Fibroblast of lung (primary cell): ENCODE measurements around the gene ANKRD36C.
"Not testable (repeated sequence)": the region's sequence is repeated elsewhere in the genome, so short reads cannot be mapped to it uniquely, and the experiment has no call there.

Experiments
- EZH2 ChIP-seq: IDR thresholded peaks from 2 replicates; pipeline ENCODE4 v1.5.1; 2012; ENCODE audit warnings: low read length, control low read depth, mild to moderate bottlenecking; ENCODE audit errors: missing control alignments
- TF ChIP-seq, protein P1 (sequence below), 2 donors: IDR thresholded peaks in 1 of 2; conservative IDR thresholded peaks in 1 of 2; 1 replicate in 1 of 2; 2 replicates in 1 of 2; pipeline ENCODE4 v1.5.1; 2011 to 2012; ENCODE audit warnings: low read length in 2 of 2, control low read depth in 1 of 2, inconsistent platforms in 1 of 2, low read depth in 1 of 2, mild to moderate bottlenecking in 1 of 2

DNA sequence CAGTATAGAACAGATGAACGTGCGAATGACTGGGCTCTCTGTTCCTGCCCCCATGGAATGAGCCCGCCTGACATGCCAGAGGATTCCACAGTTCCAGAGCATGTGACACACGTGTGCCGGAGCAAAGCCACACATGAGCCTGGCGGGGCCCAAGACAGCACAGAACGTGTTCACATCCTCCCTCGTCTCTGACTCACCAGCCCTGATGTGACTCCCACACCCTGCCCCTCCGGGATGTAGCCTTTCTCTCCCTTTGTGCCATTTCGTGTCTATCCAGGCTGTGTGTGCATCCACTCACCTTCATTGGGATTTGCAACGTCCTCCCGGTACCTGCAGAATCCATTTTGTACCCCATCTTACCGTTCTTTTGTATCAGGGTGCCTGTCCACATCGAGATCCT, 43.9 kb upstream of the ANKRD36C start:
- TF ChIP-seq, protein P1, sequence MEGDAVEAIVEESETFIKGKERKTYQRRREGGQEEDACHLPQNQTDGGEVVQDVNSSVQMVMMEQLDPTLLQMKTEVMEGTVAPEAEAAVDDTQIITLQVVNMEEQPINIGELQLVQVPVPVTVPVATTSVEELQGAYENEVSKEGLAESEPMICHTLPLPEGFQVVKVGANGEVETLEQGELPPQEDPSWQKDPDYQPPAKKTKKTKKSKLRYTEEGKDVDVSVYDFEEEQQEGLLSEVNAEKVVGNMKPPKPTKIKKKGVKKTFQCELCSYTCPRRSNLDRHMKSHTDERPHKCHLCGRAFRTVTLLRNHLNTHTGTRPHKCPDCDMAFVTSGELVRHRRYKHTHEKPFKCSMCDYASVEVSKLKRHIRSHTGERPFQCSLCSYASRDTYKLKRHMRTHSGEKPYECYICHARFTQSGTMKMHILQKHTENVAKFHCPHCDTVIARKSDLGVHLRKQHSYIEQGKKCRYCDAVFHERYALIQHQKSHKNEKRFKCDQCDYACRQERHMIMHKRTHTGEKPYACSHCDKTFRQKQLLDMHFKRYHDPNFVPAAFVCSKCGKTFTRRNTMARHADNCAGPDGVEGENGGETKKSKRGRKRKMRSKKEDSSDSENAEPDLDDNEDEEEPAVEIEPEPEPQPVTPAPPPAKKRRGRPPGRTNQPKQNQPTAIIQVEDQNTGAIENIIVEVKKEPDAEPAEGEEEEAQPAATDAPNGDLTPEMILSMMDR (conservative IDR thresholded peaks at IDR 0.05 in 1 of 2, IDR thresholded peaks at IDR 0.05 in 1 of 2; ENCODE audit: low read depth in 1 of 2, low read length in 2 of 2) = not testable (repeated sequence)
- TF ChIP-seq EZH2 = not testable (repeated sequence)
